K562 (cell line): ENCODE data around the gene EPHA10. TPM values are rescaled to one million over a fixed set of nuclear protein-coding genes. Genes with fewer than 3 reads are reported as not detected.

Experiments
- ATAC-seq: fragments of 200-7000 bp; cut with Tn5 transposase; 3 replicates; pipeline ENCODE4 v1.9.1; 2020; ENCODE audit warnings: moderate library complexity
- BruUV-seq: library from RNA; stranded (reverse); fragments of 400-500 nt; replicated peaks from 2 replicates; lab custom pipeline; 2021; lab: Mats Ljungman, UMichigan
- CTCF ChIA-PET: fragments of 300-600 bp; formaldehyde crosslinking; extraction: SDS; loops from one replicate; lab custom pipeline; 2021; ENCODE audit warnings: low intra/inter-chr PET ratio; lab: Yijun Ruan, JAX
- POLR2A ChIA-PET: fragments of 300-600, 350-650 bp; sonication (Branson Sonifier 250); formaldehyde crosslinking; extraction: SDS; loops from one replicate; lab custom pipeline; 2021; ENCODE audit warnings: antibody characterized with exemption, inconsistent platforms; lab: Yijun Ruan, JAX
- DNase-seq, 4 experiments: peaks; one replicate each; pipeline versions ENCODE4 v3.0.0 to v3.0.0-alpha.2; 2011 to 2018; ENCODE audit warnings: low spot score in 3 of 4, mixed read lengths in 3 of 4; ENCODE audit errors: extremely low read depth in 1 of 4
- FAIRE-seq: peaks from 2 replicates; lab custom pipeline; 2011; peaks lifted over from hg19 to GRCh38; lab: Jason Lieb, UNC
- H2AFZ ChIP-seq: 2 replicates; pipeline ENCODE4 v1.6.0; 2011; ENCODE audit warnings: low read depth, low read length, control low read depth, inconsistent platforms
- H3K27ac ChIP-seq: fragments of 200-600 bp; 3 replicates; pipeline ENCODE4 v1.8.0; 2011; ENCODE audit warnings: low read depth, mild to moderate bottlenecking, control low read depth, inconsistent platforms, low read length, moderate library complexity, mixed read lengths; ENCODE audit errors: extremely low read depth
- H3K27me3 ChIP-seq, 2 experiments: fragments of 300-600 bp in 1 of 2; 2 replicates in 1 of 2; 3 replicates in 1 of 2; pipeline versions ENCODE4 v1.6.0 to v1.8.0; 2011; ENCODE audit warnings: inconsistent platforms in 2 of 2, low read length in 2 of 2, mild to moderate bottlenecking in 1 of 2, mixed read lengths in 1 of 2, moderate library complexity in 1 of 2; ENCODE audit not compliant: control insufficient read depth in 2 of 2, insufficient read depth in 2 of 2
- H3K36me3 ChIP-seq: fragments of 300-600 bp; 3 replicates; pipeline ENCODE4 v1.8.0; 2011; ENCODE audit warnings: mild to moderate bottlenecking, low read length, inconsistent platforms; ENCODE audit not compliant: control insufficient read depth, insufficient read depth
- H3K4me1 ChIP-seq, 2 experiments: fragments of 200-600 bp in 1 of 2; replicated peaks in 1 of 2; 2 replicates in 1 of 2; 3 replicates in 1 of 2; pipeline versions ENCODE4 v1.5.1 to v1.8.0; 2011; ENCODE audit warnings: inconsistent platforms in 2 of 2, low read length in 2 of 2, mild to moderate bottlenecking in 1 of 2, mixed read lengths in 1 of 2, moderate library complexity in 1 of 2; ENCODE audit not compliant: control insufficient read depth in 2 of 2, insufficient read depth in 2 of 2
- H3K4me2 ChIP-seq: 2 replicates; pipeline ENCODE4 v1.6.1; 2011; ENCODE audit warnings: low read length, control low read depth, inconsistent platforms, mixed read lengths; ENCODE audit not compliant: insufficient read depth
- H3K4me3 ChIP-seq: fragments of 200-600 bp; sonication (generic), shearing (Covaris generic); 2 replicates; pipeline ENCODE4 v1.5.1; 2016; ENCODE audit warnings: control low read depth, inconsistent platforms
- H3K79me2 ChIP-seq: fragments of 200-600 bp; 3 replicates; pipeline ENCODE4 v1.8.0; 2011; ENCODE audit warnings: low read length, inconsistent platforms; ENCODE audit not compliant: control insufficient read depth, insufficient read depth
- H3K9ac ChIP-seq, 2 experiments: 2 replicates each; pipeline versions ENCODE4 v1.6.0 to v1.6.1; 2011; ENCODE audit warnings: low read depth in 2 of 2, low read length in 2 of 2, control low read depth in 1 of 2, inconsistent platforms in 1 of 2, mild to moderate bottlenecking in 1 of 2, mixed read lengths in 1 of 2; ENCODE audit not compliant: insufficient read depth in 1 of 2
- H3K9me1 ChIP-seq: one replicate; pipeline ENCODE4 v1.6.0; 2011; ENCODE audit warnings: inconsistent platforms, mild to moderate bottlenecking, low read length, moderate library complexity; ENCODE audit not compliant: control insufficient read depth, insufficient read depth
- H3K9me3 ChIP-seq: replicated peaks from 2 replicates; pipeline ENCODE4 v1.5.1; 2011; ENCODE audit warnings: low read depth, low read length, inconsistent platforms; ENCODE audit not compliant: control insufficient read depth, insufficient read depth
- H4K20me1 ChIP-seq: replicated peaks from 2 replicates; pipeline ENCODE4 v1.6.1; 2011; ENCODE audit warnings: low read length, inconsistent platforms, mixed read lengths; ENCODE audit not compliant: control insufficient read depth, insufficient read depth
- CBX1 ChIP-seq: sonication (generic); IDR thresholded peaks from 2 replicates; pipeline ENCODE4 v1.6.1; 2016; ENCODE audit warnings: antibody characterized with exemption, low read depth, mild to moderate bottlenecking
- CEBPB ChIP-seq: fragments of 450-650 bp; IDR thresholded peaks from 2 replicates; pipeline ENCODE4 v1.6.1; 2016; ENCODE audit warnings: missing genetic modification characterization, missing compliant biosample characterization
- HNRNPL ChIP-seq: fragments of 200-400 bp; formaldehyde crosslinking; IDR thresholded peaks from 2 replicates; pipeline ENCODE4 v1.6.1; 2017; ENCODE audit warnings: low read depth, mild to moderate bottlenecking, low read length
- KLF1 ChIP-seq: fragments of 450-650 bp; IDR thresholded peaks from 2 replicates; pipeline ENCODE4 v1.6.1; 2016; ENCODE audit warnings: missing genetic modification characterization, missing compliant biosample characterization
- KLF16 ChIP-seq: IDR thresholded peaks from 2 replicates; pipeline ENCODE4 v1.6.1; 2016; ENCODE audit warnings: antibody characterized with exemption
- MAZ ChIP-seq, 2 experiments: fragments of 450-650 bp in 1 of 2; sonication (generic) in 1 of 2; formaldehyde crosslinking; IDR thresholded peaks in 1 of 2; conservative IDR thresholded peaks in 1 of 2; 2 replicates each; pipeline versions ENCODE4 v1.4.0 to v1.5.0; 2020; ENCODE audit warnings: mild to moderate bottlenecking in 1 of 2, missing genetic modification reagents in 1 of 2
- RBBP5 ChIP-seq: fragments of 200-600 bp; sonication (generic); IDR thresholded peaks from 2 replicates; pipeline ENCODE4 v1.6.1; 2012; ENCODE audit warnings: borderline replicate concordance, mild to moderate bottlenecking, low read length, control low read depth, inconsistent platforms; ENCODE audit not compliant: insufficient read depth, poor library complexity, severe bottlenecking
- ZNF57 ChIP-seq: fragments of 450-650 bp; formaldehyde crosslinking; IDR thresholded peaks from 2 replicates; pipeline ENCODE4 v1.4.0; 2020; ENCODE audit warnings: mild to moderate bottlenecking, moderate library complexity
- WGBS: fragments of 100-300 bp; shearing (Covaris generic); methylation state at CpG from one replicate; pipeline ENCODE4 v1.1.6; 2016; ENCODE audit warnings: low coverage, mixed read lengths; ENCODE audit not compliant: insufficient coverage; ENCODE audit errors: missing lambda C conversion rate; 5-methylcytosine and 5-hydroxymethylcytosine counted together
- in situ Hi-C: fragments of 300-500 bp; cut with MboI; formaldehyde crosslinking; loops from 4 replicates; pipeline ENCODE4 v1.15.0; 2018; ENCODE audit warnings: inconsistent platforms, mixed read lengths
- intact Hi-C: fragments of 100-400 bp; cut with micrococcal nuclease; formaldehyde crosslinking; loops from 2 replicates; pipeline ENCODE4 v1.14.2; 2022
- polyA plus RNA-seq, 8 experiments: library from polyadenylated mRNA; depleted of rRNA in 4 of 8; stranded (reverse) in 5 of 8; unstranded in 3 of 8; fragments of >200 nt; fragmentation: Nextera tagmentation in 2 of 8; fragmentation: Illumina TruSeq in 1 of 8; extraction: Ambion mirVana in 2 of 8; extraction: Trizol in 1 of 8; gene quantifications; 2 replicates each; pipeline versions ENCODE4 v1.2.1 to v1.2.3, GENCODE V29; 2011 to 2014; ENCODE audit warnings: inconsistent platforms in 1 of 8, missing spikeins in 1 of 8
- total RNA-seq, 7 experiments: library from RNA; depleted of rRNA in 6 of 7; stranded (reverse); fragments of >200 nt in 6 of 7; fragmentation: Illumina TruSeq in 2 of 7; extraction: Trizol in 2 of 7; gene quantifications; 2 replicates each; pipeline versions ENCODE4 v1.2.1 to v1.2.3, GENCODE V29; 2011 to 2021; ENCODE audit warnings: low replicate concordance in 1 of 7
- TF ChIP-seq, protein P1 (sequence below): fragments of 200-800 bp; sonication (Bioruptor generic); IDR thresholded peaks from 2 replicates; pipeline ENCODE4 v1.6.1; 2017; ENCODE audit warnings: missing genetic modification characterization, missing compliant biosample characterization
- TF ChIP-seq, protein P2 (sequence below): fragments of 250-450 bp; sonication (Bioruptor Pico); IDR thresholded peaks from 2 replicates; pipeline ENCODE4 v1.6.1; 2021; ENCODE audit warnings: mild to moderate bottlenecking
- TF ChIP-seq, protein P3 (sequence below): fragments of 250-450 bp; sonication (Bioruptor Pico); IDR thresholded peaks from 2 replicates; pipeline ENCODE4 v1.5.0; 2021
- TF ChIP-seq, protein P4 (sequence below): fragments of 450-650 bp; formaldehyde crosslinking; IDR thresholded peaks from 2 replicates; pipeline ENCODE4 v1.4.0; 2020; ENCODE audit warnings: mild to moderate bottlenecking
- TF ChIP-seq, protein P5 (sequence below): sonication (generic); formaldehyde crosslinking; IDR thresholded peaks from 2 replicates; pipeline ENCODE4 v1.8.0; 2022; ENCODE audit warnings: missing genetic modification reagents, mild to moderate bottlenecking, borderline replicate concordance
- TF ChIP-seq, protein P6 (sequence below): fragments of 200-800 bp; sonication (Bioruptor generic); IDR thresholded peaks from 2 replicates; pipeline ENCODE4 v1.6.1; 2017; ENCODE audit warnings: missing genetic modification characterization, missing compliant biosample characterization

Gene EPHA10
- total and polyA plus RNA-seq, 9 of the 15 experiments (the other 6 are each of a cell fraction or from before 2014, with no cell fraction given): 0.03 TPM; not detected in 8

DNA sequence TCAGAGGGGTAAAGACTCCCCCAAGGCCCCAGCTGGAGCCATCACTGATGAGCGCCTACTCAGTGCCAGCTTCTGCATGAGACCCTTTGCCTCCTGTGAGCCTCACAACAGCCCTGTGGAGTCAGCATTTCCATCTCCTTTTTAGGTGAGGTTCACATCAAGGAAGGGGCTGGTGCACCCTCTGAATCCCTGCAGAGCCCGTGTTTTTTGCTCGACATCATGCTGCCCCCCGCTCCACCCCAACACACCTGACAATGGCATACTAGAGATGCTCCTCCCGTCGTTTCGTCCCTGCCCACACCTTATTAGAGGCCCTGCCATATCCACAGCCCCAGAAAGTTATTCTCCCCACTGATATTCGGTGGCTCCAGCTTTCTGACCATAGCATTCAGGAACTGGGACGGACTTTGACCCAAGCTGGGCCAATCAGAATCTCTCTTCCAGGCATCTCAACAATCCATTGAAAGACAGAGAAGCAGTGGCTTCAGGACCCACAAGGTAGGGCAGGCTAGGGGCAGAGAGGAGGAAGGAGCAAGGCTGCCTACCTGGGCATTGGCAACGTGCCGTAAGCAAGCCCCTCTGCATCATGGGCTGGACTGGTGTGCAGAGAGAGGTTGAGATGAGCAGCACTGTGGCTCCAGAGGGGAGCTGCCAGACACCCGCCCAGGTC is 32.7 kb downstream of the EPHA10 start:
- intact Hi-C loops: no loop called here
- TF ChIP-seq, protein P1, sequence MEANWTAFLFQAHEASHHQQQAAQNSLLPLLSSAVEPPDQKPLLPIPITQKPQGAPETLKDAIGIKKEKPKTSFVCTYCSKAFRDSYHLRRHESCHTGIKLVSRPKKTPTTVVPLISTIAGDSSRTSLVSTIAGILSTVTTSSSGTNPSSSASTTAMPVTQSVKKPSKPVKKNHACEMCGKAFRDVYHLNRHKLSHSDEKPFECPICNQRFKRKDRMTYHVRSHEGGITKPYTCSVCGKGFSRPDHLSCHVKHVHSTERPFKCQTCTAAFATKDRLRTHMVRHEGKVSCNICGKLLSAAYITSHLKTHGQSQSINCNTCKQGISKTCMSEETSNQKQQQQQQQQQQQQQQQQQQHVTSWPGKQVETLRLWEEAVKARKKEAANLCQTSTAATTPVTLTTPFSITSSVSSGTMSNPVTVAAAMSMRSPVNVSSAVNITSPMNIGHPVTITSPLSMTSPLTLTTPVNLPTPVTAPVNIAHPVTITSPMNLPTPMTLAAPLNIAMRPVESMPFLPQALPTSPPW (CRISPR knock-in tag): no peak
- no peak for TF ChIP-seq CBX1
- TF ChIP-seq, protein P2, sequence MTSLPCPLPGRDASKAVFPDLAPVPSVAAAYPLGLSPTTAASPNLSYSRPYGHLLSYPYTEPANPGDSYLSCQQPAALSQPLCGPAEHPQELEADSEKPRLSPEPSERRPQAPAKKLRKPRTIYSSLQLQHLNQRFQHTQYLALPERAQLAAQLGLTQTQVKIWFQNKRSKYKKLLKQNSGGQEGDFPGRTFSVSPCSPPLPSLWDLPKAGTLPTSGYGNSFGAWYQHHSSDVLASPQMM (CRISPR knock-in tag): no peak
- TF ChIP-seq, protein P3, sequence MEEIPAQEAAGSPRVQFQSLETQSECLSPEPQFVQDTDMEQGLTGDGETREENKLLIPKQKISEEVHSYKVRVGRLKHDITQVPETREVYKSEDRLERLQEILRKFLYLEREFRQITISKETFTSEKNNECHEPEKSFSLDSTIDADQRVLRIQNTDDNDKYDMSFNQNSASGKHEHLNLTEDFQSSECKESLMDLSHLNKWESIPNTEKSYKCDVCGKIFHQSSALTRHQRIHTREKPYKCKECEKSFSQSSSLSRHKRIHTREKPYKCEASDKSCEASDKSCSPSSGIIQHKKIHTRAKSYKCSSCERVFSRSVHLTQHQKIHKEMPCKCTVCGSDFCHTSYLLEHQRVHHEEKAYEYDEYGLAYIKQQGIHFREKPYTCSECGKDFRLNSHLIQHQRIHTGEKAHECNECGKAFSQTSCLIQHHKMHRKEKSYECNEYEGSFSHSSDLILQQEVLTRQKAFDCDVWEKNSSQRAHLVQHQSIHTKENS (CRISPR knock-in tag): no peak
- TF ChIP-seq, protein P4, sequence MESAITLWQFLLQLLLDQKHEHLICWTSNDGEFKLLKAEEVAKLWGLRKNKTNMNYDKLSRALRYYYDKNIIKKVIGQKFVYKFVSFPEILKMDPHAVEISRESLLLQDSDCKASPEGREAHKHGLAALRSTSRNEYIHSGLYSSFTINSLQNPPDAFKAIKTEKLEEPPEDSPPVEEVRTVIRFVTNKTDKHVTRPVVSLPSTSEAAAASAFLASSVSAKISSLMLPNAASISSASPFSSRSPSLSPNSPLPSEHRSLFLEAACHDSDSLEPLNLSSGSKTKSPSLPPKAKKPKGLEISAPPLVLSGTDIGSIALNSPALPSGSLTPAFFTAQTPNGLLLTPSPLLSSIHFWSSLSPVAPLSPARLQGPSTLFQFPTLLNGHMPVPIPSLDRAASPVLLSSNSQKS (CRISPR knock-in tag): no peak
- TF ChIP-seq RBBP5: no peak
- no peak for TF ChIP-seq KLF1 (tag)
- TF ChIP-seq, protein P5, sequence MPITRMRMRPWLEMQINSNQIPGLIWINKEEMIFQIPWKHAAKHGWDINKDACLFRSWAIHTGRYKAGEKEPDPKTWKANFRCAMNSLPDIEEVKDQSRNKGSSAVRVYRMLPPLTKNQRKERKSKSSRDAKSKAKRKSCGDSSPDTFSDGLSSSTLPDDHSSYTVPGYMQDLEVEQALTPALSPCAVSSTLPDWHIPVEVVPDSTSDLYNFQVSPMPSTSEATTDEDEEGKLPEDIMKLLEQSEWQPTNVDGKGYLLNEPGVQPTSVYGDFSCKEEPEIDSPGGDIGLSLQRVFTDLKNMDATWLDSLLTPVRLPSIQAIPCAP: no peak
- TF ChIP-seq MAZ (CRISPR knock-in tag; conservative IDR thresholded peaks at IDR 0.05 in 1 of 2, IDR thresholded peaks at IDR 0.05 in 1 of 2): no peak
- no peak for TF ChIP-seq KLF16
- TF ChIP-seq ZNF57 (CRISPR knock-in tag): no peak
- no peak for TF ChIP-seq HNRNPL
- TF ChIP-seq, protein P6, sequence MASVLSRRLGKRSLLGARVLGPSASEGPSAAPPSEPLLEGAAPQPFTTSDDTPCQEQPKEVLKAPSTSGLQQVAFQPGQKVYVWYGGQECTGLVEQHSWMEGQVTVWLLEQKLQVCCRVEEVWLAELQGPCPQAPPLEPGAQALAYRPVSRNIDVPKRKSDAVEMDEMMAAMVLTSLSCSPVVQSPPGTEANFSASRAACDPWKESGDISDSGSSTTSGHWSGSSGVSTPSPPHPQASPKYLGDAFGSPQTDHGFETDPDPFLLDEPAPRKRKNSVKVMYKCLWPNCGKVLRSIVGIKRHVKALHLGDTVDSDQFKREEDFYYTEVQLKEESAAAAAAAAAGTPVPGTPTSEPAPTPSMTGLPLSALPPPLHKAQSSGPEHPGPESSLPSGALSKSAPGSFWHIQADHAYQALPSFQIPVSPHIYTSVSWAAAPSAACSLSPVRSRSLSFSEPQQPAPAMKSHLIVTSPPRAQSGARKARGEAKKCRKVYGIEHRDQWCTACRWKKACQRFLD: no peak
- no peak for TF ChIP-seq CEBPB (tag)

More for the DNA sequence above, 32.7 kb downstream of the EPHA10 start:
- FAIRE-seq: no peak
- H3K4me3 ChIP-seq: no peak overlapping the region
- H3K27ac ChIP-seq: no peak overlapping the region
- POLR2A ChIA-PET: interaction anchor here (0.6 to 2.0 kb wide), 4 partner anchors 9 to 148 kb away, joined by 3 to 8 read pairs (median 4); no protein-coding TSS in a partner anchor
- DNase-seq: no peak
- CTCF ChIA-PET: no interaction called here
- WGBS: 4% methylated on average over 12 of the region's 12 CpGs
- no peaks in the 10 kb centered on the region for H3K9me3 ChIP-seq
- peaks cover 27 to 69% of the 10 kb centered on the region in 2 experiments for H3K27me3 ChIP-seq
- no peaks in the 10 kb centered on the region; the same call in none of the 2 replicates for H4K20me1 ChIP-seq
- no peak overlapping the region for H3K9ac ChIP-seq
- H2AFZ ChIP-seq: no peak overlapping the region
- no peak overlapping the region for H3K4me2 ChIP-seq
- H3K9me1 ChIP-seq: no peaks in the 10 kb centered on the region
- H3K79me2 ChIP-seq: no peaks in the 10 kb centered on the region
- peaks cover 0 to 6% of the 10 kb centered on the region in 2 experiments; a peak in 2 of 5 replicates for H3K4me1 ChIP-seq
- in situ Hi-C loops: no loop called here
- no TSS peak for BruUV-seq
- no peak; the same call in 2 of the 3 replicates for ATAC-seq
- H3K36me3 ChIP-seq: no peaks in the 10 kb centered on the region
